Upper lobe of left lung (tissue), 4 donors: ENCODE results near the gene LRRC14B.

Experiments used
- CTCF ChIP-seq, 6 experiments: fragments of 450-650 bp in 4 of 6; fragments of 200-600 bp in 2 of 6; sonication (generic) in 2 of 6; IDR thresholded peaks; one replicate each; pipeline ENCODE4 v1.5.1; 2016 to 2019; ENCODE audit warnings: antibody characterized with exemption in 6 of 6
- POLR2AphosphoS5 ChIP-seq, 2 donors: sonication (generic); formaldehyde crosslinking; IDR thresholded peaks; one replicate each; pipeline ENCODE4 v1.5.1; 2017; ENCODE audit warnings: antibody characterized with exemption in 2 of 2

- no peak for TF ChIP-seq CTCF (IDR thresholded peaks at IDR 0.05)
- no peak for TF ChIP-seq POLR2AphosphoS5 (IDR thresholded peaks at IDR 0.05)
These were observed 23.8 kb upstream of the LRRC14B start for GRCh38 chr5:167511-167910.
